Measurements from ENCODE around the gene KLHL29. TPM values are rescaled to one million over a fixed set of nuclear protein-coding genes. Genes with fewer than 3 reads are reported as not detected.
A peak's percentile ranks its signal among the peaks of the same experiment; 100 is the strongest.

KLHL29 gene
- total and polyA plus RNA-seq, 2 donors (not counting 3 experiments of a cell fraction or from before 2014, with no cell fraction given), result 4.6 to 12.7 TPM

GRCh38 chr2:23445450-23445868 is 60.5 kb downstream of the KLHL29 start:
- FAIRE-seq (peak; percentile 70), DNase-seq (ENCODE audit: low read depth, low spot score) (peak; percentile 29)
- dilution Hi-C loops (cut with MboI; ENCODE audit: extremely low pct_ligation_motif_present, low sequenced_read_pairs), result no loop called here
- Histone ChIP-seq H3K79me2 (ENCODE audit: control insufficient read depth, insufficient read depth, low read length) (no peaks in the 10 kb centered on the region), H3K4me2 (ENCODE audit: insufficient read depth, low read length) (no peak overlapping the region), H3K27ac (ENCODE audit: insufficient read depth, low read depth, low read length) (no peak overlapping the region), H3K36me3 (ENCODE audit: control insufficient read depth in 2 of 2, extremely low read depth in 1 of 2, insufficient read depth in 2 of 2, low read length in 2 of 2) (no peaks in the 10 kb centered on the region), H3K4me3 (replicated peaks in 1 of 3; ENCODE audit: insufficient read depth in 1 of 3, low read depth in 1 of 3, low read length in 3 of 3) (no peak overlapping the region), H3K9ac (replicated peaks; ENCODE audit: extremely low read depth, insufficient read depth, low read length) (no peak overlapping the region), H3K4me1 (ENCODE audit: control insufficient read depth, extremely low read depth, insufficient read depth, low read length) (no peaks in the 10 kb centered on the region), H3K27me3 (ENCODE audit: control insufficient read depth in 2 of 2, insufficient read depth in 2 of 2, low read length in 2 of 2) (no peaks in the 10 kb centered on the region), H4K20me1 (replicated peaks; ENCODE audit: control insufficient read depth, extremely low read depth, insufficient read depth, low read length) (no peaks in the 10 kb centered on the region), H3K9me3 (replicated peaks; ENCODE audit: control insufficient read depth, insufficient read depth, low read length) (no peaks in the 10 kb centered on the region), H2AFZ (ENCODE audit: low read depth, low read length) (no peak overlapping the region), H3K9me1 (replicated peaks; ENCODE audit: control insufficient read depth, extremely low read depth, insufficient read depth, low read length) (no peaks in the 10 kb centered on the region)
- TF ChIP-seq POLR2A (IDR thresholded peaks at IDR 0.05; ENCODE audit: low read depth, low read length) (no peak), JUN (IDR thresholded peaks at IDR 0.05; ENCODE audit: borderline replicate concordance, insufficient read depth, insufficient read length, low read depth) (no peak), MYC (IDR thresholded peaks at IDR 0.05; ENCODE audit: low read depth, low read length) (no peak), GATA2 (IDR thresholded peaks at IDR 0.05; ENCODE audit: insufficient read depth, insufficient read length, low read depth, low read length) (no peak), CTCF (IDR thresholded peaks at IDR 0.05; ENCODE audit: extremely low read depth in 1 of 2, insufficient read depth in 1 of 2, low read depth in 1 of 2, low read length in 2 of 2) (no peak), POLR2AphosphoS5 (IDR thresholded peaks at IDR 0.05; ENCODE audit: insufficient read depth, low read depth, low read length) (no peak), MAX (IDR thresholded peaks at IDR 0.05; ENCODE audit: insufficient read depth, insufficient read length) (peak; percentile 23), FOS (IDR thresholded peaks at IDR 0.05; ENCODE audit: borderline replicate concordance, insufficient read depth, low read length) (peak; percentile 36), EZH2 (IDR thresholded peaks at IDR 0.05; ENCODE audit: borderline replicate concordance, low read depth, low read length, severe bottlenecking) (no peak)
- BruUV-seq (replicated peaks), result no TSS peak
- ChIA-PET POLR2A (no interaction called here), CTCF (no interaction called here)
- intact Hi-C loops (cut with micrococcal nuclease), result no loop called here

Measured in endothelial cell of umbilical vein (primary cell).